Keratinocyte (primary cell): Measurements from ENCODE around the gene OPTN. TPM values are rescaled to one million over a fixed set of nuclear protein-coding genes. Genes with fewer than 3 reads are reported as not detected.

Experiments used
- DNase-seq: peaks from one replicate; pipeline ENCODE4 v3.0.0-alpha.2; 2011; ENCODE audit warnings: low read depth, missing footprints, low spot score
- FAIRE-seq: peaks from 2 replicates; lab custom pipeline; 2011; peaks lifted over from hg19 to GRCh38; lab: Jason Lieb, UNC
- H2AFZ ChIP-seq: 2 replicates; pipeline ENCODE4 v1.6.0; 2012; ENCODE audit warnings: low read length, control low read depth, inconsistent platforms; ENCODE audit not compliant: control insufficient read depth
- H3K27ac ChIP-seq: 2 replicates; pipeline ENCODE4 v1.5.1; 2011; ENCODE audit warnings: low read length; ENCODE audit not compliant: control insufficient read depth, insufficient read depth
- H3K27me3 ChIP-seq: 3 replicates; pipeline ENCODE4 v1.6.0; 2011; ENCODE audit warnings: low read length; ENCODE audit not compliant: control insufficient read depth, insufficient read depth; ENCODE audit errors: extremely low read depth
- H3K36me3 ChIP-seq, 2 experiments: 2 replicates in 1 of 2; 3 replicates in 1 of 2; pipeline ENCODE4 v1.5.1; 2011; ENCODE audit warnings: low read length in 2 of 2, mild to moderate bottlenecking in 1 of 2; ENCODE audit not compliant: control insufficient read depth in 2 of 2, insufficient read depth in 2 of 2; ENCODE audit errors: extremely low read depth in 1 of 2
- H3K4me1 ChIP-seq: 3 replicates; pipeline ENCODE4 v1.5.1; 2011; ENCODE audit warnings: low read length; ENCODE audit not compliant: control insufficient read depth, insufficient read depth; ENCODE audit errors: extremely low read depth
- H3K4me2 ChIP-seq: 3 replicates; pipeline ENCODE4 v1.6.0; 2011; ENCODE audit warnings: low read depth, low read length; ENCODE audit not compliant: control insufficient read depth, insufficient read depth; ENCODE audit errors: extremely low read depth
- H3K4me3 ChIP-seq, 3 experiments: fragments of 200-600 bp in 1 of 3; sonication (generic) in 1 of 3; 2 replicates in 2 of 3; 3 replicates in 1 of 3; pipeline ENCODE4 v1.5.1; 2011 to 2016; ENCODE audit warnings: low read length in 3 of 3, mild to moderate bottlenecking in 3 of 3, control low read depth in 2 of 3, inconsistent platforms in 1 of 3, low read depth in 1 of 3, mixed read lengths in 1 of 3, mixed run types in 1 of 3, moderate library complexity in 1 of 3; ENCODE audit not compliant: control insufficient read depth in 2 of 3, insufficient read depth in 2 of 3; ENCODE audit errors: extremely low read depth in 1 of 3
- H3K79me2 ChIP-seq: 2 replicates; pipeline ENCODE4 v1.6.0; 2012; ENCODE audit warnings: low read length; ENCODE audit not compliant: control insufficient read depth, insufficient read depth
- H3K9ac ChIP-seq: 3 replicates; pipeline ENCODE4 v1.6.0; 2011; ENCODE audit warnings: low read length; ENCODE audit not compliant: control insufficient read depth, insufficient read depth; ENCODE audit errors: extremely low read depth
- H3K9me1 ChIP-seq: 3 replicates; pipeline ENCODE4 v1.6.0; 2011; ENCODE audit warnings: low read length; ENCODE audit not compliant: control insufficient read depth, insufficient read depth; ENCODE audit errors: extremely low read depth
- H3K9me3 ChIP-seq: 2 replicates; pipeline ENCODE4 v1.5.1; 2012; ENCODE audit warnings: low read depth, low read length; ENCODE audit not compliant: control insufficient read depth
- H4K20me1 ChIP-seq: 3 replicates; pipeline ENCODE4 v1.6.0; 2011; ENCODE audit warnings: low read length; ENCODE audit not compliant: control insufficient read depth, insufficient read depth; ENCODE audit errors: extremely low read depth
- CTCF ChIP-seq, 3 experiments: IDR thresholded peaks in 1 of 3; conservative IDR thresholded peaks in 1 of 3; optimal IDR thresholded peaks in 1 of 3; 2 replicates in 2 of 3; 3 replicates in 1 of 3; pipeline versions ENCODE3 to v1.5.1; 2011; ENCODE audit warnings: low read length in 3 of 3, mild to moderate bottlenecking in 3 of 3, moderate library complexity in 2 of 3, control low read depth in 1 of 3, inconsistent platforms in 1 of 3; ENCODE audit not compliant: insufficient read depth in 2 of 3; ENCODE audit errors: extremely low read depth in 1 of 3
- EZH2 ChIP-seq: IDR thresholded peaks from one replicate; pipeline ENCODE4 v1.6.1; 2012; ENCODE audit warnings: inconsistent platforms, mild to moderate bottlenecking, low read length, moderate library complexity
- dilution Hi-C: fragments of 300-500 bp; cut with MboI; formaldehyde crosslinking; loops from one replicate; pipeline ENCODE4 v1.7.0; 2020; ENCODE audit warnings: low sequenced_read_pairs; ENCODE audit not compliant: extremely low pct_ligation_motif_present
- polyA plus RNA-seq, 5 experiments: library from polyadenylated mRNA; depleted of rRNA in 3 of 5; stranded (reverse) in 3 of 5; stranded (forward) in 1 of 5; unstranded in 1 of 5; fragments of >200 nt; gene quantifications; 1 replicate in 1 of 5; 2 replicates in 3 of 5; 3 replicates in 1 of 5; pipeline versions ENCODE4 v1.2.1 to v1.2.3, GENCODE V29; 2011 to 2012; ENCODE audit warnings: missing spikeins in 2 of 5, low read depth in 1 of 5, low replicate concordance in 1 of 5

The OPTN gene
- polyA plus RNA-seq, 1 donor (not counting 4 experiments of a cell fraction or from before 2014, with no cell fraction given), result 71.9 TPM

GRCh38 chr10:13183625-13184024, 83.7 kb downstream of the OPTN start:
- FAIRE-seq, result no peak
- DNase-seq, result no peak
- no peak overlapping the region for H3K4me3 ChIP-seq
- H3K9me1 ChIP-seq, result no peaks in the 10 kb centered on the region
- H3K36me3 ChIP-seq, result peaks cover 0 to 29% of the 10 kb centered on the region in 2 experiments
- H4K20me1 ChIP-seq, result no peaks in the 10 kb centered on the region
- H3K79me2 ChIP-seq, result no peaks in the 10 kb centered on the region
- dilution Hi-C loops, result no loop called here
- H3K27me3 ChIP-seq, result no peaks in the 10 kb centered on the region
- H3K4me2 ChIP-seq, result no peak overlapping the region
- no peaks in the 10 kb centered on the region for H3K9me3 ChIP-seq
- no peak overlapping the region for H3K27ac ChIP-seq
- H3K4me1 ChIP-seq, result no peaks in the 10 kb centered on the region
- TF ChIP-seq CTCF (optimal IDR thresholded peaks at IDR 0.05 in 1 of 3, IDR thresholded peaks at IDR 0.05 in 1 of 3, conservative IDR thresholded peaks at IDR 0.05 in 1 of 3; ENCODE audit: extremely low read depth in 1 of 3, insufficient read depth in 2 of 3, low read length in 3 of 3) (no peak), EZH2 (no peak)
- H3K9ac ChIP-seq, result no peak overlapping the region
- no peak overlapping the region for H2AFZ ChIP-seq

- Histone ChIP-seq H3K9me3 (no peaks in the 10 kb centered on the region), H3K27ac (no peak overlapping the region), H3K4me2 (no peak overlapping the region), H2AFZ (no peak overlapping the region), H3K9ac (no peak overlapping the region), H4K20me1 (no peaks in the 10 kb centered on the region), H3K36me3 (peaks cover 0 to 29% of the 10 kb centered on the region in 2 experiments), H3K27me3 (no peaks in the 10 kb centered on the region), H3K4me1 (no peaks in the 10 kb centered on the region), H3K79me2 (no peaks in the 10 kb centered on the region), H3K4me3 (no peak overlapping the region), H3K9me1 (no peaks in the 10 kb centered on the region)
- dilution Hi-C loops, result no loop called here
- no peak for TF ChIP-seq EZH2
- TF ChIP-seq CTCF (optimal IDR thresholded peaks at IDR 0.05 in 1 of 3, IDR thresholded peaks at IDR 0.05 in 1 of 3, conservative IDR thresholded peaks at IDR 0.05 in 1 of 3; ENCODE audit: extremely low read depth in 1 of 3, insufficient read depth in 2 of 3, low read length in 3 of 3), result no peak
- FAIRE-seq, result no peak
- DNase-seq, result no peak
Measured at GRCh38 chr10:13184276-13184675, 84.3 kb downstream of the OPTN start.
